GM12875 (cell line): ENCODE measurements around the gene CDC42BPG.
A peak's percentile ranks its signal among the peaks of the same experiment; 100 is the strongest.

Experiments used
- H3K4me3 ChIP-seq: one replicate; pipeline ENCODE4 v1.5.1; 2011; ENCODE audit warnings: low read depth, low read length, control low read depth
- CTCF ChIP-seq: IDR thresholded peaks from 2 replicates; pipeline ENCODE4 v1.5.1; 2011; ENCODE audit warnings: low read depth, mild to moderate bottlenecking, control low read depth, inconsistent platforms, low read length, moderate library complexity, borderline replicate concordance; ENCODE audit not compliant: insufficient read depth

The CDC42BPG gene

DNA sequence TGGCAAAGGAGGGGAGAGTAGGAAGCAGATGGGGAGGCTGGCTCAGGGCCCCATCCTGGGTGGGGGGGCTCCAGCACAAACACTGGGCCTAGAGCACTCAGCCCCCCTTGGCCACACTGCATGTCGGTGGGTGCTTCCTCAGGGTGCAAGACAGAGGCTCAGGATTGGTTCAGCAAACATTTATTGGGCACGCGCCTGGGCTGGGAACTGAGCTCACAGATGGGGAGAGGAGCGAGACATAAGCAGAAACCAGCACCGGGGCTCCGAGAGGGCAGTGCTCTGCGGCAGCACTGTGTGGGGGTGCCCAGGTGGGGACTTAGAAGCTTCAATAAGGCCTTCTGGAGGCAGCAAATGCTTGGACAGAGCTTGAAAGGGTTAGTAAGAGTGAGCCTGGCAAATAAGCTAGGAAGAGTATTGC lies 46.1 kb upstream of the CDC42BPG start:
- H3K4me3 ChIP-seq = no peak overlapping the region
- no peak for TF ChIP-seq CTCF

DNA sequence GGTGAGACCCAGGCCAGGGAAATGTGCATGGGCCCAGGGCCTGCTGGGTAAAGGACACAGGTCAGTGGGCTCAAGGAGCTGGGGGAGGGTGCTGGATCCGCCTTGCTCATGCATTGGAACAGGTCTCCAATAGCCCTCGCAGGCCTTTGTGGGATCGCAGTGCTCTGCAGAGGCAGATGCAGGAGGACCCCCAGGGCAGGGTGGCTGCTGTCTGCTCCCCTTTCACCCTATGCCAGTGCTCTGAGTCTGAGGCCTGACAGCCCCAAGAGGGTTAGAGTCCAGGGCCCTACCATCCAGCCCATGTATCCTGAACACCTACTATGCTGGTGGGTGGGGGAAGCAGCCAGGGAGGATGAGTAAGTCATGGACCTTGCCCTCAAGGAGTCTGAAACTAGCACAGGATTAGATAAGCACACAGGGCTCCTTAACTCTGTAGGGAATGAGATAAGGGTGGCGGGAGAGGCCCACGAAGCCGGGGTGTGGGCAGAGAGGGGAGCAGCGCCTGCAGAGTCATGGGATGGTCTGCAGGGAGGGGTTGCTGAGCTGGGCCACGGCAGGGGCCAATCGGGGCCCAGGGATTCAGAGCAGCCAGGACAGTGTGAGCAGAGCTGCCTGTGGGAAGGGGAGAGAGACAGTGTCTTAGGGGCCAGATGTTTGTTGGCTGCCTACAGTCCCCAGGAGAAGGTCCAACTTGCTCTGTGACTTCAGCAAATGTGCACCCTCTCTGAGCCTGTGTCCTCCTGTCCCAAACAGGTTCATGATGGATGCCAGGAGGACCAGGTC lies 44.5 kb upstream of the CDC42BPG start:
- no peak overlapping the region for H3K4me3 ChIP-seq
- no peak for TF ChIP-seq CTCF

GRCh38 chr11:64888406-64888728 lies 43.9 kb upstream of the CDC42BPG start:
- no peak overlapping the region for H3K4me3 ChIP-seq
- no peak for TF ChIP-seq CTCF

- H3K4me3 ChIP-seq = peak overlapping the region; percentile 30
- TF ChIP-seq CTCF = peak; percentile 97
Observed at GRCh38 chr11:64887757-64888405, 43.4 kb upstream of the CDC42BPG start.

GRCh38 chr11:64887234-64887756 lies 42.8 kb upstream of the CDC42BPG start:
- TF ChIP-seq CTCF = peak; percentile 5; the same call in 1 of the 2 replicates
- H3K4me3 ChIP-seq = no peak overlapping the region

- no peak for TF ChIP-seq CTCF
- H3K4me3 ChIP-seq = no peak overlapping the region
Observed at GRCh38 chr11:64885367-64886286, 41.2 kb upstream of the CDC42BPG start.
